Measurements from ENCODE around the gene TCHP.

Gene TCHP

DNA sequence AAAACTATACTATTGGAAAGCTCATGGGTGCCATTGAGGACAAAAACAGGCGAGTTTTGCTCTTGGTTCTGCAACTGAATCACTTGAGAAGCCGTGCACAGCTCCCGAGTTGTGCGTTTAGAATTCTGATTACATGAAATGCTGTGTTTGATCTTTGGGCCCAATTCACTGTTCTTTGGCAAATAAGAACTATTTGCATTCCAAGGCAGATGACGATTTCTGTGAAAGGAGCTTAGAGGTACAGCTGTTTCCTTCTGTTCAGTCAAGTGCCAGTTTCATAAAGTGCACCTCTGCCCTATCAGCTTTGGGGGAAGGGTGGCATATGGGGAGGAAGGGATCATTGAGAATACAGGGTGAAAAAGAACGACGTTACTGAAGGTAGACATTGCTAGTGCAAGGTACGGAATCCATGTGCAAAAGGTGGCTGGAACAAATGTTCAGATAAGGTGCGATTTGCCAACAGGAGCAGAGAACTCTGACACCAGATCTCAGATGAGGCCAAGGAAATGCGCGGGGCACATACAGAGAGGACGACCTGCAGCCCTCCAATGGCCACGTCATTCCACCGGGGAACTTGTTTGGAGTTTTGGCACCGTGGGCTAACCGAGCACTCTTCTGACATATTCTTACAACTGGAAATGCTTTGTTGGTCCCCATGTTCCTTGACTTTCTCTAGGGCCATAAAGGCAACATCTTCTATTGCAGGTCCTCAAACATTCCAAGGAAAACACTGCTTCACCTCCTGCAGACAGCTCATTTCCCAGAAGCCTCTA, 30.1 kb downstream of the TCHP start:
- no peak for DNase-seq (ENCODE audit: low spot score)
- TF ChIP-seq, protein P1, sequence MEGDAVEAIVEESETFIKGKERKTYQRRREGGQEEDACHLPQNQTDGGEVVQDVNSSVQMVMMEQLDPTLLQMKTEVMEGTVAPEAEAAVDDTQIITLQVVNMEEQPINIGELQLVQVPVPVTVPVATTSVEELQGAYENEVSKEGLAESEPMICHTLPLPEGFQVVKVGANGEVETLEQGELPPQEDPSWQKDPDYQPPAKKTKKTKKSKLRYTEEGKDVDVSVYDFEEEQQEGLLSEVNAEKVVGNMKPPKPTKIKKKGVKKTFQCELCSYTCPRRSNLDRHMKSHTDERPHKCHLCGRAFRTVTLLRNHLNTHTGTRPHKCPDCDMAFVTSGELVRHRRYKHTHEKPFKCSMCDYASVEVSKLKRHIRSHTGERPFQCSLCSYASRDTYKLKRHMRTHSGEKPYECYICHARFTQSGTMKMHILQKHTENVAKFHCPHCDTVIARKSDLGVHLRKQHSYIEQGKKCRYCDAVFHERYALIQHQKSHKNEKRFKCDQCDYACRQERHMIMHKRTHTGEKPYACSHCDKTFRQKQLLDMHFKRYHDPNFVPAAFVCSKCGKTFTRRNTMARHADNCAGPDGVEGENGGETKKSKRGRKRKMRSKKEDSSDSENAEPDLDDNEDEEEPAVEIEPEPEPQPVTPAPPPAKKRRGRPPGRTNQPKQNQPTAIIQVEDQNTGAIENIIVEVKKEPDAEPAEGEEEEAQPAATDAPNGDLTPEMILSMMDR (IDR thresholded peaks at IDR 0.05; ENCODE audit: extremely low read depth, insufficient read depth, missing control alignments): no peak
- in situ Hi-C loops (cut with MboI; ENCODE audit: low pct_unique_long_range_greater_than_20kb, low sequenced_read_pairs, unreplicated experiment): no loop called here

DNA sequence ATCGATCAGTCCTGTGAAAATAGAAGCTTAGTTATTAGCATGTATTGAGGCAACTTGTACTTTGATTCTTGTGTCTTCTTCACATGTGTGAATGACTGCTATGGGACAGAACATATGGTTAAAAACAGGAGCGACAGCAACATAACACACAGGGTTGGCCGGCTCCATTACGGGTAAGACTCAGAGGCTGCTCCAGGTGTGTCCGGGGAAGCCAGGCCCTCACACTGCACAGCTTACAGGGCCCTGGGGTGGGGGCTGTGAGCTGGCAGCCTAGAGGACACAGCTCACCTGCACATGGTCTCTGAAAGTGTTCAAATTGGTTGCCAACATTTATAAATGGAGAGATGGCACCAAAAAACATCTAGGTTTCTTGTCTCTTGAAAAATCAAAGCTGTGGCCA, 31.1 kb downstream of the TCHP start:
- in situ Hi-C loops (cut with MboI; ENCODE audit: low pct_unique_long_range_greater_than_20kb, low sequenced_read_pairs, unreplicated experiment): no loop called here
- TF ChIP-seq, protein P1 (IDR thresholded peaks at IDR 0.05; ENCODE audit: extremely low read depth, insufficient read depth, missing control alignments): no peak
- DNase-seq (ENCODE audit: low spot score): no peak

DNA sequence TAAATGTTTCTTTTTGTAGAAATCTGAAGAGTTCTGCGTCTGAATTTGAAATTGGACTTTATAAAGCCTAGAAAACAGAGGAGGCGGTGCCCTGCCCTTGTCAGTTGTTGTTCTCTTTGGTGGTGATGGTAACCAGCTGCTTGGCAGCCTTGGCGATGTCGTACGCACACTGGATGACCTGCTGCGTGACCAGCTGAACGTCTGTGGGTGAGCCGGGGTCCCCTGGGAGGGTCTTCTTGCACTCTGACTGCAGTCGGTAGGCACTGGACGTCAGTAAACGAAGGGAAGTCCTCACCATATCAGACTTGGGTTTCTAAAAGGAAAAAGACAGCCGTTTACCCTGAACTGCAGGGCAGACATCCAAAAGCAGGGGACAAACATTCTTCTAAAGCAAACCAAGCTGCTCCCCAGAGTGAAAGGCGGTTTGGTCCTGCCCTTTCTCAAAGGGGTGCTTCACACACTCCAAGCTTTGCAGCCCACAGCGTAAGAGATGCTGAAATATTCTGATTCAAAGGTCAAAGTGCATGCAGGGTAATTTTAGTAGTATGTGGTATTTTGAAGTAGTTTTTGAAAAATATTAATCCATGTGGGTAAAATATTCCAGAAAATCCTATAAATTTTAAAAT, 32.9 kb downstream of the TCHP start:
- TF ChIP-seq, protein P1 (IDR thresholded peaks at IDR 0.05; ENCODE audit: extremely low read depth, insufficient read depth, missing control alignments): no peak
- in situ Hi-C loops (cut with MboI; ENCODE audit: low pct_unique_long_range_greater_than_20kb, low sequenced_read_pairs, unreplicated experiment): no loop called here
- no peak for DNase-seq (ENCODE audit: low spot score)

DNA sequence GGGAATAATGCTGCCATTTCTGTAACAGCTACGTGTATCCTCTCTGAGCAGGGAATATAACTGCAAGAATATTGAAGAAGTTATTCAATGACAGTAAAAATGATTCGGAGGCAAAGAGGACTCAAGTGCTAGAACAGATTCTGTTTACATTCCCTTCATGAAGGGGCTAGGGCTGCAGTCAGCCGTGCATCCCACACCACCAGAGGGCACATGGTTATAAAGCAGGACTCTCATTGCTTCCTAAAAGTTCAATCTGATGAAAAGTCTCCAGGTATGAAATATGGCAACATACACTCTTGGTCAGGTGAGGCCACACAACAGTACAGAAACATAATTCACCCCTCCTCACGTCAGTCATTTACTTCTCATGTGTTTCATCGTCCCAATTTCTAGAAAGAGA, 34.0 kb downstream of the TCHP start:
- no peak for DNase-seq (ENCODE audit: low spot score)
- in situ Hi-C loops (cut with MboI; ENCODE audit: low pct_unique_long_range_greater_than_20kb, low sequenced_read_pairs, unreplicated experiment): no loop called here
- TF ChIP-seq, protein P1 (IDR thresholded peaks at IDR 0.05; ENCODE audit: extremely low read depth, insufficient read depth, missing control alignments): peak; percentile 32

DNA sequence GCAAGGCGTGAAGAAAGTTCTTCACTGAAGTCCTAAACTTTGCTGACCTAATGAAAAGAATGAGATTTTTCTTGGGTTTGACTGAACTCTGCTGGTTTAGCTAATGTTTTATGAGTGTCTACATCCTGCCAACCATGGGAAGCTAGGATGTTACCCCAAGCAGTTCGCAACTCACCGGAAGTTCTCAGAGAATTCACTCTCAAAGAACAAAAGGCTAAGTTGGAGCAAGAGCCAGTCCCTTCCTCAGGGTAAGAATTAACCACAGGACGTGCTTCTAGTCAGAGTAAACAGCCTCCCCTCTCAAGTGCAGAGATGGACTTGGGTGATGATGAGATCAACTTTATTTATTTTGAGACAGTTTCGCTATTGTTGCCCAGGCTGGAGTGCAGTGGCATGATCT, 37.3 kb downstream of the TCHP start:
- DNase-seq (ENCODE audit: low spot score): no peak
- TF ChIP-seq, protein P1 (IDR thresholded peaks at IDR 0.05; ENCODE audit: extremely low read depth, insufficient read depth, missing control alignments): no peak
- in situ Hi-C loops (cut with MboI; ENCODE audit: low pct_unique_long_range_greater_than_20kb, low sequenced_read_pairs, unreplicated experiment): no loop called here

DNA sequence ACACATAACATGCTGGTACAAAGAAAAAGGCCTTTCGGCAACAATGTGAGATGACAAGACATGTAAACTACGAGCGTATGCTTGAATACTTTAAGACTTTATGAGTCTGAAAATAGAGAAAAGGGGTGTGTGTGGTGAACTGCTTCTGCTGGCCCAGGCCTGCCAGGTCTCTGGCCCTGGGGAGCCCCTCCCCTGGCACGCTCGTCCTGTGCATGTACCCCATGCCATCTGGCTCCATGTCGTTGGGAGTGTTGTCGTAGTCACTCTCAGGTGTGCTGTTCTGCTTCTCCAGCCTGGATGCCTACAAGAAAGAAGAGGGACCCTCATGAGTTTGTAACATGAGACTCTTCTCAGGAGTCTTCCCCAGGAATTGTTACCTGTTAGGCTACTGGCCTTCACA, 38.9 kb downstream of the TCHP start:
- TF ChIP-seq, protein P1 (IDR thresholded peaks at IDR 0.05; ENCODE audit: extremely low read depth, insufficient read depth, missing control alignments): no peak
- in situ Hi-C loops (cut with MboI; ENCODE audit: low pct_unique_long_range_greater_than_20kb, low sequenced_read_pairs, unreplicated experiment): no loop called here
- DNase-seq (ENCODE audit: low spot score): no peak
